ENCODE measurements around the gene DUS1L.

DNA sequence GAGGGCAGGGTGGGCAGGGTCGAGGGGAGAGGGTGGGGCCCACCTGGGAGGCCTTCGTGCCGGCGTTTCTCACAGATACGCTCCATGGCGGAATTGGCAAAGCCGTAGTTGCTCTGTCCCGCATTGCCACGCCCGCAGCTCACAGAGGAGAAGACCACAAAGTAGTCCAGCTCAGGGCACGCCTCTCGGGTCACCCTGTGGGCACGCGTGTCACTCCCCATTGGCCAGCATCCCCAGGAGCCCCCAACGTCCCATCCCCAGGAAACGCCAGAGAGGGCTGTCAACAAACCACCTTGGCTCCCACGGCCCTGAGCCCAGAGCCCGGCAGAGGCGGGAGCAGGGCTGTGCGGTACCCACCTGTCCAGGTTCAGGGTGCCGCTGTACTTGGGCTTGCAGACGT lies 16.4 kb upstream of the DUS1L start:
- TF ChIP-seq POLR2A (IDR thresholded peaks at IDR 0.05; ENCODE audit: low read depth, low read length) (no peak), SPI1 (IDR thresholded peaks at IDR 0.05; ENCODE audit: low read depth, low read length) (no peak), POU2F2 (IDR thresholded peaks at IDR 0.05; ENCODE audit: low read depth, low read length) (no peak)

Data from GM12891 (cell line).